Kidney capillary endothelial cell (primary cell): Measurements from ENCODE around the gene FOXO3.
"Not testable (repeated sequence)": the region's sequence is repeated elsewhere in the genome, so short reads cannot be mapped to it uniquely, and the experiment has no call there.

ENCODE experiments used
- DNase-seq: peaks from one replicate; pipeline ENCODE4 v3.0.0-alpha.2; 2018; ENCODE audit warnings: low spot score

FOXO3 gene

GRCh38 chr6:108556250-108556649, 4.5 kb upstream of the FOXO3 start:
- no peak for DNase-seq

GRCh38 chr6:108556866-108557493, 3.7 kb upstream of the FOXO3 start:
- DNase-seq = no peak

GRCh38 chr6:108557494-108558371, 3.0 kb upstream of the FOXO3 start:
- peak; percentile 40 for DNase-seq

GRCh38 chr6:108558372-108559096, 2.2 kb upstream of the FOXO3 start:
- peak; percentile 97 for DNase-seq

GRCh38 chr6:108559097-108559883, 1.4 kb upstream of the FOXO3 start:
- DNase-seq = peak; percentile 60

- DNase-seq = peak; percentile 53
These were observed 744 bp upstream of the FOXO3 start for GRCh38 chr6:108559884-108560462.

- DNase-seq = not testable (repeated sequence)
These were observed 561 bp downstream of the FOXO3 start for GRCh38 chr6:108561309-108561647.

GRCh38 chr6:108561742-108562502, 1.2 kb downstream of the FOXO3 start:
- DNase-seq = no peak

- DNase-seq = no peak
These were observed 1.8 kb downstream of the FOXO3 start for GRCh38 chr6:108562503-108562993.

GRCh38 chr6:108563292-108563691, 2.6 kb downstream of the FOXO3 start:
- no peak for DNase-seq

GRCh38 chr6:108564178-108564577, 3.5 kb downstream of the FOXO3 start:
- DNase-seq = no peak

GRCh38 chr6:108565091-108565766, 4.5 kb downstream of the FOXO3 start:
- no peak for DNase-seq

GRCh38 chr6:108565893-108566292, 5.2 kb downstream of the FOXO3 start:
- peak; percentile 37 for DNase-seq

- no peak for DNase-seq
These were observed 5.7 kb downstream of the FOXO3 start for GRCh38 chr6:108566406-108566805.

- DNase-seq = no peak
These were observed 7.4 kb downstream of the FOXO3 start for GRCh38 chr6:108568101-108568500.

GRCh38 chr6:108568551-108569305, 8.0 kb downstream of the FOXO3 start:
- no peak for DNase-seq

- DNase-seq = no peak
These were observed 9.8 kb downstream of the FOXO3 start for GRCh38 chr6:108570517-108570916.

- no peak for DNase-seq
These were observed 13.9 kb downstream of the FOXO3 start for GRCh38 chr6:108574457-108575141.
